CD4-positive, alpha-beta T cell (primary cell): ENCODE measurements around the gene DENND1A. TPM values are rescaled to one million over a fixed set of nuclear protein-coding genes. Genes with fewer than 3 reads are reported as not detected.
A peak's percentile ranks its signal among the peaks of the same experiment; 100 is the strongest.

ENCODE experiments used
- ATAC-seq: fragments of 200-7000 bp; cut with Tn5 transposase; one replicate; pipeline ENCODE4 v1.10.0; 2022; ENCODE audit warnings: mild to moderate bottlenecking; ENCODE audit not compliant: poor library complexity
- CTCF ChIA-PET: fragments of 350-600 bp; sonication (Branson Sonifier 250); formaldehyde crosslinking; loops from one replicate; lab custom pipeline; 2021; ENCODE audit warnings: antibody characterized with exemption, inconsistent platforms; lab: Charles Lee
- POLR2A ChIA-PET: fragments of 350-600 bp; sonication (Branson Sonifier 250); formaldehyde crosslinking; loops from one replicate; lab custom pipeline; 2021; ENCODE audit warnings: antibody characterized with exemption, inconsistent platforms; lab: Charles Lee
- DNase-seq, 14 experiments: peaks; one replicate each; pipeline ENCODE4 v3.0.0-alpha.2; 2013 to 2020; ENCODE audit warnings: mixed read lengths in 2 of 14
- H3K27ac ChIP-seq, 2 donors: one replicate each; pipeline versions ENCODE4 v1.5.1 to v1.7.0; 2013; ENCODE audit warnings: low read length in 2 of 2, low read depth in 1 of 2, mild to moderate bottlenecking in 1 of 2
- H3K27me3 ChIP-seq, 2 experiments: 1 replicate in 1 of 2; 2 replicates in 1 of 2; pipeline versions ENCODE4 v1.6.1 to v1.7.0; 2013; ENCODE audit warnings: low read length in 2 of 2, control low read depth in 1 of 2, mild to moderate bottlenecking in 1 of 2, moderate library complexity in 1 of 2; ENCODE audit not compliant: insufficient read depth in 2 of 2, control insufficient read depth in 1 of 2
- H3K36me3 ChIP-seq: one replicate; pipeline ENCODE4 v1.6.1; 2013; ENCODE audit warnings: low read length, control low read depth; ENCODE audit not compliant: insufficient read depth
- H3K4me1 ChIP-seq: one replicate; pipeline ENCODE4 v1.6.1; 2013; ENCODE audit warnings: low read length, control low read depth; ENCODE audit not compliant: insufficient read depth
- H3K4me3 ChIP-seq: one replicate; pipeline ENCODE4 v1.5.1; 2013; ENCODE audit warnings: mild to moderate bottlenecking, low read length, moderate library complexity
- H3K9me3 ChIP-seq, 2 experiments: 1 replicate in 1 of 2; 2 replicates in 1 of 2; pipeline versions ENCODE4 v1.6.1 to v1.7.0; 2013; ENCODE audit warnings: low read length in 2 of 2, mild to moderate bottlenecking in 2 of 2, control low read depth in 1 of 2, moderate library complexity in 1 of 2; ENCODE audit not compliant: control insufficient read depth in 1 of 2, insufficient read depth in 1 of 2
- H3K27ac Mint-ChIP-seq: one replicate; pipeline ENCODE4 v1.8.0; 2020; ENCODE audit warnings: mixed read lengths
- H3K27me3 Mint-ChIP-seq: one replicate; pipeline ENCODE4 v1.8.0; 2021; ENCODE audit warnings: mixed read lengths
- H3K36me3 Mint-ChIP-seq: one replicate; pipeline ENCODE4 v1.8.0; 2021; ENCODE audit warnings: low read depth, mixed read lengths
- H3K4me1 Mint-ChIP-seq: one replicate; pipeline ENCODE4 v1.8.0; 2021; ENCODE audit warnings: low read depth, mixed read lengths
- H3K4me3 Mint-ChIP-seq: one replicate; pipeline ENCODE4 v1.8.0; 2020; ENCODE audit warnings: mild to moderate bottlenecking, mixed read lengths
- H3K9me3 Mint-ChIP-seq: one replicate; pipeline ENCODE4 v1.8.0; 2020; ENCODE audit warnings: mixed read lengths
- CTCF ChIP-seq: fragments of 200-600 bp; IDR thresholded peaks from one replicate; pipeline ENCODE4 v1.8.0; 2022; ENCODE audit warnings: antibody characterized with exemption, mild to moderate bottlenecking
- intact Hi-C, 2 experiments: fragments of 100-400 bp; cut with DNase I in 1 of 2; cut with micrococcal nuclease in 1 of 2; formaldehyde crosslinking; loops; one replicate each; pipeline versions ENCODE4 v1.15.1 to v1.9.0; 2023 to 2025; cut with DNase I, micrococcal nuclease
- total RNA-seq, 174 experiments: library from RNA in 2 of 174; stranded (reverse) in 2 of 174; gene quantifications; one replicate each; pipeline ENCODE4 v1.2.3 and lab custom pipeline; 2021 to 2026

The DENND1A gene
- total RNA-seq, 2 experiments from 2014 or later, result 20.0 to 20.6 TPM

DNA sequence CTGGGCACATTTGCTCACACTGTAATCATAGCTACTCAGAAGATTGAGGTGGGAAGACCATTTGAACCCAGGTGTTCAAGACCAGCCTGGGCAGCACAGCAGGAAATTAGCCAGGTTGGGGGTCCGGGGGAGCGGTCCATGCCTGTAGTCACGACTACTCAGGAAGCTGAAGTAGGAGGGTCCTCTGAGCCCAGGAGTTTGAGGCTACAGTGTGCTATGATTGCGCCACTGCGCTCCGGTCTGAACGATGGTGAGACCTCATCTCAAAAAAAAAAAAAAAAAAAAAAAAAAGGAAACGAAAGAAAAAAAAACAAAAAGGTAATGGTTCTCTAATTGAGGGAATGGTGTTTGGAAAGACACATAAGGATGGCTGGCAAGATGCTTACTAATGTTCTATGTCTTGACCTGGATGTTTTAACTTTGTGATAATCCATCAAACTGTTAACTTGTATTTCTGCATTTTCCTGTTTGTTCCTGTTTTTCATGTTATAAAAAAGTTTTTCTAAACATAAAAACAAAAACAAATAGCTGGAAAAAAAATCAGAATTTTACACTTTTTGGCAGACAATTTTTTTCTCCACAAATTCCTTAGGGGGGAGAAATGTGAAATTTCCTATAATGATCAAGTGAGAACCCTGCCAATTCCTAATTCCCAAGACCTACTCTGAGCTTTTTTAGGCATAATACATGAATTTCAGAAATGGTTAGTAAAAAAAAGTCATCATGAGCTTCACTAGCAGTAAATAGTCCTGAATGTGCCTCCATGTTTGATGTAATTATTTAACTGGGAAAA lies 96.9 kb downstream of the DENND1A start:
- H3K27me3 ChIP-seq, result no peaks in the 10 kb centered on the region
- H3K4me3 ChIP-seq, result no peak overlapping the region
- H3K27ac ChIP-seq, result no peak overlapping the region
- CTCF ChIA-PET, result no interaction called here
- POLR2A ChIA-PET, result no interaction called here
- no peak for TF ChIP-seq CTCF
- no peaks in the 10 kb centered on the region for H3K36me3 ChIP-seq
- intact Hi-C loops, result no loop called here
- ATAC-seq (no peak), DNase-seq (peak in 1 of 14 experiments; percentile 6)
- H3K9me3 ChIP-seq, result peaks cover 9 to 21% of the 10 kb centered on the region in 2 experiments
- no peaks in the 10 kb centered on the region for H3K4me1 ChIP-seq
- H3K27me3 Mint-ChIP-seq, result no peaks in the 10 kb centered on the region
- peaks cover 25% of the 10 kb centered on the region for H3K4me1 Mint-ChIP-seq
- no peak overlapping the region for H3K27ac Mint-ChIP-seq
- peaks cover 27% of the 10 kb centered on the region for H3K9me3 Mint-ChIP-seq
- H3K36me3 Mint-ChIP-seq, result peaks cover 63% of the 10 kb centered on the region
- H3K4me3 Mint-ChIP-seq, result no peak overlapping the region

- no peaks in the 10 kb centered on the region for H3K36me3 ChIP-seq
- Mint-ChIP-seq H3K27ac (no peak overlapping the region), H3K4me1 (peaks cover 24% of the 10 kb centered on the region), H3K9me3 (peaks cover 30% of the 10 kb centered on the region), H3K27me3 (no peaks in the 10 kb centered on the region), H3K4me3 (no peak overlapping the region), H3K36me3 (peaks cover 69% of the 10 kb centered on the region)
- H3K9me3 ChIP-seq, result peaks cover 9 to 28% of the 10 kb centered on the region in 2 experiments
- H3K27ac ChIP-seq, result no peak overlapping the region
- DNase-seq (no peak), ATAC-seq (no peak)
- no peaks in the 10 kb centered on the region for H3K4me1 ChIP-seq
- TF ChIP-seq CTCF, result no peak
- intact Hi-C loops, result no loop called here
- ChIA-PET CTCF (no interaction called here), POLR2A (no interaction called here)
- no peak overlapping the region for H3K4me3 ChIP-seq
- H3K27me3 ChIP-seq, result no peaks in the 10 kb centered on the region
Observed at GRCh38 chr9:123832176-123832575, 97.8 kb downstream of the DENND1A start.

GRCh38 chr9:123828449-123828848 lies 101.5 kb downstream of the DENND1A start:
- DNase-seq, result no peak
- no peak for TF ChIP-seq CTCF

More at GRCh38 chr9:123828449-123828848, 101.5 kb downstream of the DENND1A start:
- no peaks in the 10 kb centered on the region for H3K27me3 Mint-ChIP-seq
- Histone ChIP-seq H3K36me3 (peaks cover 2% of the 10 kb centered on the region), H3K4me3 (no peak overlapping the region), H3K9me3 (peaks cover 9 to 28% of the 10 kb centered on the region in 2 experiments), H3K27me3 (no peaks in the 10 kb centered on the region), H3K4me1 (no peaks in the 10 kb centered on the region), H3K27ac (no peak overlapping the region)
- CTCF ChIA-PET, result interaction anchor here (0.7 kb wide), 1 partner anchor 41 kb away, joined by 3 read pairs; no protein-coding TSS in a partner anchor
- ATAC-seq, result no peak
- intact Hi-C loops, result no loop called here
- H3K9me3 Mint-ChIP-seq, result peaks cover 30% of the 10 kb centered on the region
- peaks cover 70% of the 10 kb centered on the region for H3K36me3 Mint-ChIP-seq
- peaks cover 7% of the 10 kb centered on the region for H3K4me1 Mint-ChIP-seq
- no peak overlapping the region for H3K4me3 Mint-ChIP-seq
- H3K27ac Mint-ChIP-seq, result no peak overlapping the region
- POLR2A ChIA-PET, result no interaction called here
